HEK293T (cell line): ENCODE results near the gene MAP3K20.

Experiments used
- ARNT ChIP-seq: fragments of 450-650 bp; IDR thresholded peaks from 2 replicates; pipeline ENCODE4 v1.6.1; 2017; ENCODE audit warnings: mild to moderate bottlenecking
- ELF4 ChIP-seq: fragments of 450-650 bp; IDR thresholded peaks from 2 replicates; pipeline ENCODE4 v1.6.1; 2017; ENCODE audit warnings: antibody characterized with exemption
- FOXA1 ChIP-seq: fragments of 450-650 bp; IDR thresholded peaks from 2 replicates; pipeline ENCODE4 v1.6.1; 2016; ENCODE audit warnings: mild to moderate bottlenecking
- FOXK2 ChIP-seq: fragments of 450-650 bp; IDR thresholded peaks from 2 replicates; pipeline ENCODE4 v1.6.1; 2016; ENCODE audit warnings: mild to moderate bottlenecking
- FOXM1 ChIP-seq: fragments of 450-650 bp; IDR thresholded peaks from 2 replicates; pipeline ENCODE4 v1.6.1; 2017; ENCODE audit warnings: mild to moderate bottlenecking, borderline replicate concordance
- HDGF ChIP-seq: fragments of 450-650 bp; IDR thresholded peaks from 2 replicates; pipeline ENCODE4 v1.6.1; 2017; ENCODE audit warnings: antibody characterized with exemption, borderline replicate concordance
- L3MBTL2 ChIP-seq: fragments of 450-650 bp; conservative IDR thresholded peaks from 2 replicates; pipeline ENCODE4 v1.6.1; 2016; ENCODE audit warnings: mild to moderate bottlenecking
- LEF1 ChIP-seq: fragments of 450-650 bp; IDR thresholded peaks from 2 replicates; pipeline ENCODE4 v1.6.1; 2017; ENCODE audit warnings: mild to moderate bottlenecking, borderline replicate concordance
- NFRKB ChIP-seq: fragments of 450-650 bp; IDR thresholded peaks from 2 replicates; pipeline ENCODE4 v1.6.1; 2016; ENCODE audit warnings: mild to moderate bottlenecking, moderate library complexity
- PKNOX1 ChIP-seq: fragments of 450-650 bp; IDR thresholded peaks from 2 replicates; pipeline ENCODE4 v1.6.1; 2016
- SP1 ChIP-seq: fragments of 450-650 bp; IDR thresholded peaks from 2 replicates; pipeline ENCODE4 v1.6.1; 2017
- SUZ12 ChIP-seq: fragments of 450-650 bp; IDR thresholded peaks from 2 replicates; pipeline ENCODE4 v1.6.1; 2016; ENCODE audit warnings: mild to moderate bottlenecking
- TARDBP ChIP-seq: fragments of 450-650 bp; IDR thresholded peaks from 2 replicates; pipeline ENCODE4 v1.6.1; 2016

- TF ChIP-seq LEF1 (no peak), ARNT (no peak), HDGF (no peak), SUZ12 (no peak), TARDBP (no peak), NFRKB (no peak), L3MBTL2 (no peak), FOXM1 (no peak), FOXK2 (no peak), ELF4 (no peak), FOXA1 (no peak), SP1 (no peak), PKNOX1 (no peak)
Measured at GRCh38 chr2:173192071-173192470, 116.4 kb downstream of the MAP3K20 start.
